GM10266 (cell line): ENCODE results near the gene NCLN.
A peak's percentile ranks its signal among the peaks of the same experiment; 100 is the strongest.
"Not testable (repeated sequence)": the region's sequence is repeated elsewhere in the genome, so short reads cannot be mapped to it uniquely, and the experiment has no call there.

Source experiments
- DNase-seq: peaks from one replicate; pipeline ENCODE4 v3.0.0; 2012; ENCODE audit errors: extremely low spot score
- TF ChIP-seq, protein P1 (sequence below): IDR thresholded peaks from 2 replicates; pipeline ENCODE4 v1.5.1; 2012; ENCODE audit warnings: mild to moderate bottlenecking, low read depth; ENCODE audit not compliant: control insufficient read depth, insufficient read depth; ENCODE audit errors: missing control alignments

The NCLN gene

DNA sequence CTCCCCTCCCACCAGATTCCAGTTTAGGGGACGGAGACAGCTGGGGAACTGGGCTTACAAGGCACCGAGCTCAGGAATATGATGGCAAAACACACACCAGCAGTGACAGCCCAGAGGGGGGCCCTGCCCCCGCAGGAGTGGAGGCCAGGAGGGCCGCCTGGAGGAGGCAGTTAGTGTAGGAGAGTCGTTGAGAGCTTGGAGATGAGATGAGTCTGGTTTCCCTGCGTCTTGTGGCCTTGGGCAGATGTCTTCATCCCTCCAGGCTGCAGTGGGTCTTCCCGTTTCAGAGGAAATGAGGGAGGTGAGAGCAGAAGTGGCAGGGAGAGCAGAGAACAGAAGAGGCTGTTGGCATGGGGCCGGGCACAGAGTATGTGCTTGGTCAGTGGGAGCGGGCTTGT is 43.6 kb downstream of the NCLN start:
- TF ChIP-seq, protein P1, sequence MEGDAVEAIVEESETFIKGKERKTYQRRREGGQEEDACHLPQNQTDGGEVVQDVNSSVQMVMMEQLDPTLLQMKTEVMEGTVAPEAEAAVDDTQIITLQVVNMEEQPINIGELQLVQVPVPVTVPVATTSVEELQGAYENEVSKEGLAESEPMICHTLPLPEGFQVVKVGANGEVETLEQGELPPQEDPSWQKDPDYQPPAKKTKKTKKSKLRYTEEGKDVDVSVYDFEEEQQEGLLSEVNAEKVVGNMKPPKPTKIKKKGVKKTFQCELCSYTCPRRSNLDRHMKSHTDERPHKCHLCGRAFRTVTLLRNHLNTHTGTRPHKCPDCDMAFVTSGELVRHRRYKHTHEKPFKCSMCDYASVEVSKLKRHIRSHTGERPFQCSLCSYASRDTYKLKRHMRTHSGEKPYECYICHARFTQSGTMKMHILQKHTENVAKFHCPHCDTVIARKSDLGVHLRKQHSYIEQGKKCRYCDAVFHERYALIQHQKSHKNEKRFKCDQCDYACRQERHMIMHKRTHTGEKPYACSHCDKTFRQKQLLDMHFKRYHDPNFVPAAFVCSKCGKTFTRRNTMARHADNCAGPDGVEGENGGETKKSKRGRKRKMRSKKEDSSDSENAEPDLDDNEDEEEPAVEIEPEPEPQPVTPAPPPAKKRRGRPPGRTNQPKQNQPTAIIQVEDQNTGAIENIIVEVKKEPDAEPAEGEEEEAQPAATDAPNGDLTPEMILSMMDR: no peak
- no peak for DNase-seq

DNA sequence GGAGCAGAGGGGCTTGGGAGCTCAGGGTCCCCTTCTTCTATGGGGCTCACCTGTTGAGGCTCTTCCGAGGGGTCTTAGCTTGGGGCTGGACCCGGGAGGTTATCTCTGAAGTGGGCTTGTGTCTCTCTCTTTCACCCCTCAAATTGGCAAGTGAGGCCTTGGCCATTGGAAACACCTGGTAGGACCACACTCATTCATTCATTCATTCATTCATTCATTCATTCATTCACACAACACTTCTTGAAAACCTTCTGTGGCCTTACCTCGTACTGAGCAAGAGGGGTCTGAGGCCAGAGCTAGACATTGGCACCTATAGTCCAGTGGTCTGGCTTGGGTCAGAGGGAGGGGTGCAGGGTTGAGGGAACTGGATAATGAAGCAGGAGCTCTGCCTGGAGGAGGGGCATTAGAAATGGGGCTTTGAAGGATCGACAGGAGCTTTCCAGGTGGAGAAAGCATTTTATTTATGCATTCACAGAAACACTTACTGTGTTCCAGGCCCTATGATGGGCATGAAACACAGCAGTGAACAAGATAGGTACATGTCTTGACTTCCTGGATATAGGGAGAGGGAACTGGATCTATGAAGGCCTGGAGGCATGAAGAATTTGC is 44.3 kb downstream of the NCLN start:
- TF ChIP-seq, protein P1: no peak
- no peak for DNase-seq

DNA sequence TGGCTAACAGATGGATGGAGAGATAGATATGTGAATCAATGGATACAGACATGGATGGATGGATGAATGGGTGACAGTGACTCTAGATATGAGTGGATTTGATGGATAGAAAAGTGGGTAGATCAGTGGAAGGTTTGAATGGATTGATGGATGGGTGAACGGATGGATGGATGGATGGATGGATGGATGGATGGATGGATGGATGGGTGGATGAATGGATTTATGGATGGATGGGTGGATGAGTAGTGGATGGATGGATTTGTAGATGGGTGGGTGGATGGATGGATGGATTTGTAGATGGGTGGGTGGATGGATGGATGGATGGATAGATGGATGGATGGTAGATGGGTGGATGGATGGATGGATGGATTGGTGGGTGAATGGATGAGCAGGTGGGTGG is 45.6 kb downstream of the NCLN start:
- TF ChIP-seq, protein P1: no peak
- DNase-seq: no peak

DNA sequence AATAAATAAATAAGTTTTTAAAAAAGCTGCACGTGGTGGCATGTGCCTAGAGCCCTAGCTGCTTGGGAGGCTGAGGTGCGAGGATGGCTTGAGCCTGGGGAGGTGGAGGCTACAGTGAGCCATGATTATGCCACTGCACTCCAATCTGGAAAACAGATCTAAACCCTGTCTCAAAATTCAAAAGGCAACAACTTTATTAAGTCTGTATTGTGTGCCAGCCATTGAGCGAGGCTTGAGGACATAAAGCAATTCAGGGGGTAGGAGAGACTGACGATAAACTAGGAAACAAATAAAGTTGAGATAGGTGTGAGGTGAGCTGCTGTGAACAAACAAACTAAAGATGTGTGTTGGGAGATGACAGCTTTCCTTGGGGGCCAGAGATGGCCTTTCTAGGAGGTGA is 47.4 kb downstream of the NCLN start:
- TF ChIP-seq, protein P1: no peak
- no peak for DNase-seq

DNA sequence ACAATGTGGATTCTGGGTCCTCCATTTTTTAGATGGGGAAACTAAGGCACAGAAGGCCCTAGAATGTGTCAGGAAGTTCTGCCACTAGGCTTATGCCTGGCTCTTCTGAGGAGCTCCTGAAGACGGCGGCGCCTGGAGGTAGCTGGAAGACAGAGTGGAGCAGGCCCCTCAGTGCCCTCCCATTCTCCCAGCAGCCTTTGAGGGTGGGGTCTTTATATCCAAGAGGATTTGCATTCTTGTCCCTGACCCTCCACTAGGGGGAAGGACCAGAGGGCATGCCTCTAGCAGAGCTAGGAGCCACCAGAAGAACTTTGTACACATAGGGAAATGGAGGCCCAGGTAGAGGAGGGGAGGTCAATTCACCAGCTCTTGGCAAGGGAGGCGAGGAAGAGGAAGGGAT is 48.1 kb downstream of the NCLN start:
- DNase-seq: no peak
- TF ChIP-seq, protein P1: no peak

DNA sequence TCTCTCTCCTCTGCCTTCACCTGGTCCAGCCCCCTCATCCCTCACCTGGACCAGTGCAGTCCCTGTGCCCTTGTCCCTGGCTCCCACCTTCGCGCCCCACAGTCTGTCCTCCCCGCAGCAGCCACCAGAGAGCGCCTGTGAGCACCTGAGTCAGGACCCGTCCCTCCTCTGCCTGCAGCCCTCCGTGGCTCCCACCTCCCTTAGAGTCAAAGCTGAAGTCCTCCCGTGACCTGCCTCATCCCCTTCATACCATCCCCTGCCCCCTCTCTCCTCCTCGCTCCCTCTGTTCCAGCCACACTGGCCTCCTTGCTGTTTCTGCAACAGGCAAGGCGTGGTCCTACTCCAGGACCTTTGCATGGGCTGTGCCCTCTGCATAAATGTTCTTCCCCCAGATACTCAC is 49.1 kb downstream of the NCLN start:
- TF ChIP-seq, protein P1: peak; percentile 18
- DNase-seq: no peak

DNA sequence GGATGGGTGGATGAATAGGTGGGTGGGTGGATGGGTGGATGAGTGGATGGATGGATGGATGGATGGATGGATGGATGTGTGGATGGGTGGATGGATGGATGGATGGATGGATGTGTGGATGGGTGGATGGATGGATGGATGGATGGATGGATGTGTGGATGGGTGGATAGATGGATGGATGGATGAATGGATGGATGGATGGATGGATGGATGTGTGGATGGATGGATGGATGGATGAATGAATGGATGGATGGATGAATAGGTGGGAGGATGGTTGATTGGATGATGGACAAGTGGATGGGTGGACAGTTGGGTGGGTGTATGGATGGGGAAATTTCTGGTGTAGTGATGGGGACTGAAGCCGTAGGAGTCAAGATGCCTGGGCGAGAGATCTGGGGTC is 49.9 kb downstream of the NCLN start:
- DNase-seq: not testable (repeated sequence)

DNA sequence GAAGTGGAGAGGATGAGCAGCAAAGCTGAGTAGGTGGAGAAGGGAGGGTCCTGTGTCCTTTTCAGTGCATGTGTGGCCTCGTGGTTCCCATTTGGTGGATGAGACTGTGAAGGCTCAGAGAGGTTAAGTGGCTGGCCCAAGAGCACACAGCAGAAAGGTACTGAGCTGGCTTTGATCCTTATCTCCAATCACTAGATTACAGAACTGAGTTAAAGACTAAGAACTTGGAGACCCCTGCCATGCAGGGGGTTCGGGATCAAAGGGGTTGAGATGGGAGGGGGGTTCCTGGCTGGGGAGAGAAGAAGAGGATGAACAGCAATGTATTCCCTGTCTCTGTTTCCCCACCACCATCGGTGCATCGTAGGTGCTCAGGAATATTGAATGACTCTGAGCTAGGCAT is 50.5 kb downstream of the NCLN start:
- DNase-seq: no peak
- TF ChIP-seq, protein P1: no peak
